T-cell (primary cell): ENCODE results near the gene BCAM. TPM values are rescaled to one million over a fixed set of nuclear protein-coding genes. Genes with fewer than 3 reads are reported as not detected.

ENCODE experiments used
- ATAC-seq, 4 experiments: fragments of 200-7000 bp in 3 of 4; fragments of 150-1000 bp in 1 of 4; cut with Tn5 transposase; replicated peaks in 1 of 4; 1 replicate in 3 of 4; 2 replicates in 1 of 4; pipeline ENCODE4 v1.10.0; 2021; ENCODE audit warnings: moderate library complexity in 3 of 4, mild to moderate bottlenecking in 2 of 4, moderate number of reproducible peaks in 1 of 4
- CTCF ChIA-PET, 2 donors: fragments of 300-600 bp; sonication (Branson Sonifier 250); formaldehyde crosslinking; loops; one replicate each; lab custom pipeline; 2022; ENCODE audit warnings: antibody characterized with exemption in 2 of 2; lab: Charles Lee
- POLR2A ChIA-PET, 2 donors: fragments of 300-600 bp; sonication (Branson Sonifier 250); formaldehyde crosslinking; loops; one replicate each; lab custom pipeline; 2022; ENCODE audit warnings: antibody characterized with exemption in 2 of 2; lab: Charles Lee
- DNase-seq, 35 experiments: peaks; one replicate each; pipeline versions ENCODE4 v3.0.0 to v3.0.0-alpha.2; 2013 to 2023
- H3K27ac ChIP-seq: one replicate; pipeline ENCODE4 v1.5.1; 2013; ENCODE audit warnings: low read length
- H3K27me3 ChIP-seq, 2 experiments: replicated peaks in 1 of 2; 1 replicate in 1 of 2; 2 replicates in 1 of 2; pipeline versions ENCODE4 v1.6.1 to v1.7.0; 2013; ENCODE audit warnings: low read length in 1 of 2, mixed read lengths in 1 of 2; ENCODE audit not compliant: control insufficient read depth in 2 of 2, insufficient read depth in 2 of 2; ENCODE audit errors: extremely low read depth in 1 of 2
- H3K36me3 ChIP-seq, 2 donors: 1 replicate in 1 of 2; 2 replicates in 1 of 2; pipeline versions ENCODE4 v1.6.1 to v1.7.0; 2013; ENCODE audit warnings: low read length in 1 of 2; ENCODE audit not compliant: control insufficient read depth in 2 of 2, insufficient read depth in 1 of 2; ENCODE audit errors: extremely low read depth in 1 of 2
- H3K4me1 ChIP-seq, 2 experiments: 1 replicate in 1 of 2; 2 replicates in 1 of 2; pipeline versions ENCODE4 v1.6.1 to v1.7.0; 2013; ENCODE audit warnings: low read length in 2 of 2, mixed read lengths in 1 of 2; ENCODE audit not compliant: insufficient read depth in 2 of 2, control insufficient read depth in 1 of 2; ENCODE audit errors: extremely low read depth in 1 of 2
- H3K4me3 ChIP-seq, 2 donors: 1 replicate in 1 of 2; 2 replicates in 1 of 2; pipeline versions ENCODE4 v1.5.1 to v1.7.0; 2013; ENCODE audit warnings: mild to moderate bottlenecking in 2 of 2, low read length in 1 of 2, moderate library complexity in 1 of 2; ENCODE audit not compliant: control insufficient read depth in 1 of 2; ENCODE audit errors: extremely low read depth in 1 of 2
- H3K9me3 ChIP-seq: 2 replicates; pipeline ENCODE4 v1.7.0; 2013
- H3K27ac Mint-ChIP-seq, 2 donors: one replicate each; pipeline ENCODE4 v1.8.0; 2020 to 2021; ENCODE audit warnings: mild to moderate bottlenecking in 2 of 2, mixed read lengths in 2 of 2
- H3K27me3 Mint-ChIP-seq, 2 donors: one replicate each; pipeline ENCODE4 v1.8.0; 2021 to 2022; ENCODE audit warnings: mixed read lengths in 2 of 2
- H3K36me3 Mint-ChIP-seq: one replicate; pipeline ENCODE4 v1.8.0; 2021; ENCODE audit warnings: mixed read lengths
- H3K4me1 Mint-ChIP-seq, 3 donors: one replicate each; pipeline ENCODE4 v1.8.0; 2020 to 2022; ENCODE audit warnings: mixed read lengths in 3 of 3, mild to moderate bottlenecking in 1 of 3
- H3K4me3 Mint-ChIP-seq, 3 donors: one replicate each; pipeline ENCODE4 v1.8.0; 2020 to 2022; ENCODE audit warnings: mild to moderate bottlenecking in 3 of 3, mixed read lengths in 3 of 3, moderate library complexity in 3 of 3
- H3K9me3 Mint-ChIP-seq, 3 donors: one replicate each; pipeline ENCODE4 v1.8.0; 2020 to 2022; ENCODE audit warnings: mixed read lengths in 3 of 3
- WGBS: methylation state at CpG from one replicate; pipeline ENCODE4 v1.1.5; 2013; ENCODE audit warnings: missing lambda C conversion rate; ENCODE audit not compliant: insufficient coverage; 5-methylcytosine and 5-hydroxymethylcytosine counted together
- total RNA-seq, 35 experiments: library from RNA in 6 of 35; stranded (reverse) in 6 of 35; fragments of 120-200 nt in 1 of 35; gene quantifications; one replicate each; pipeline versions ENCODE4 v1.2.1 to v1.2.4 and lab custom pipeline; 2013 to 2026

BCAM gene
- total RNA-seq, 5 donors from 2014 or later (not counting 1 experiment from before 2014, with no cell fraction given) = 0.39 to 1.0 (median 0.87) TPM; not detected in 1

GRCh38 chr19:44813070-44813840, 4.4 kb downstream of the BCAM start:
- peaks cover 0 to 12% of the 10 kb centered on the region in 2 experiments for H3K4me1 ChIP-seq
- Mint-ChIP-seq H3K4me3 (no peak overlapping the region), H3K36me3 (no peaks in the 10 kb centered on the region), H3K27ac (no peak overlapping the region), H3K4me1 (peaks cover 0 to 10% (median 8%) of the 10 kb centered on the region in 3 donors), H3K27me3 (peaks cover 20 to 29% of the 10 kb centered on the region in 2 donors), H3K9me3 (no peaks in the 10 kb centered on the region)
- H3K4me3 ChIP-seq = no peak overlapping the region
- H3K27me3 ChIP-seq = peaks cover 0 to 46% of the 10 kb centered on the region in 2 experiments
- no peaks in the 10 kb centered on the region for H3K36me3 ChIP-seq
- no peaks in the 10 kb centered on the region for H3K9me3 ChIP-seq
- H3K27ac ChIP-seq = no peak overlapping the region
- ATAC-seq (no peak), DNase-seq (no peak)
- ChIA-PET CTCF (no interaction called here), POLR2A (no interaction called here)
- 88% methylated on average over 36 of the region's 38 CpGs for WGBS

- no peak for ATAC-seq
- Histone ChIP-seq H3K4me3 (no peak overlapping the region), H3K36me3 (no peaks in the 10 kb centered on the region), H3K4me1 (peaks cover 0 to 7% of the 10 kb centered on the region in 2 experiments), H3K27me3 (peaks cover 0 to 40% of the 10 kb centered on the region in 2 experiments), H3K9me3 (no peaks in the 10 kb centered on the region), H3K27ac (no peak overlapping the region)
- 87% methylated on average over 14 of the region's 16 CpGs for WGBS
- no peaks in the 10 kb centered on the region for H3K9me3 Mint-ChIP-seq
- no peak overlapping the region for H3K4me3 Mint-ChIP-seq
- CTCF ChIA-PET = no interaction called here
- POLR2A ChIA-PET = no interaction called here
- no peak for DNase-seq
- H3K27me3 Mint-ChIP-seq = peaks cover 20 to 25% of the 10 kb centered on the region in 2 donors
- H3K27ac Mint-ChIP-seq = no peak overlapping the region
- H3K36me3 Mint-ChIP-seq = no peaks in the 10 kb centered on the region
- H3K4me1 Mint-ChIP-seq = peaks cover 0 to 7% (median 5%) of the 10 kb centered on the region in 3 donors
Measured at GRCh38 chr19:44813841-44814470, 5.1 kb downstream of the BCAM start.

- no peak overlapping the region for H3K4me3 Mint-ChIP-seq
- ChIA-PET POLR2A (no interaction called here), CTCF (interaction anchor here in 1 of 2 donors (0.7 kb wide), 1 partner anchor 1493 kb away, joined by 4 read pairs; no protein-coding TSS in a partner anchor)
- DNase-seq (no peak), ATAC-seq (no peak)
- 80% methylated on average over 12 of the region's 17 CpGs for WGBS
- H3K27me3 Mint-ChIP-seq = peaks cover 20% of the 10 kb centered on the region in 2 donors
- H3K27me3 ChIP-seq = peaks cover 0 to 35% of the 10 kb centered on the region in 2 experiments
- no peaks in the 10 kb centered on the region for H3K36me3 ChIP-seq
- H3K9me3 ChIP-seq = no peaks in the 10 kb centered on the region
- H3K27ac Mint-ChIP-seq = no peak overlapping the region
- H3K4me1 Mint-ChIP-seq = peaks cover 0 to 3% (median 1%) of the 10 kb centered on the region in 3 donors
- H3K27ac ChIP-seq = no peak overlapping the region
- H3K9me3 Mint-ChIP-seq = no peaks in the 10 kb centered on the region
- no peaks in the 10 kb centered on the region for H3K36me3 Mint-ChIP-seq
- peaks cover 0 to 1% of the 10 kb centered on the region in 2 experiments for H3K4me1 ChIP-seq
- H3K4me3 ChIP-seq = no peak overlapping the region
Measured at GRCh38 chr19:44814517-44814916, 5.6 kb downstream of the BCAM start.

- no peaks in the 10 kb centered on the region for H3K9me3 Mint-ChIP-seq
- H3K27me3 Mint-ChIP-seq = peaks cover 12 to 13% of the 10 kb centered on the region in 2 donors
- Histone ChIP-seq H3K9me3 (no peaks in the 10 kb centered on the region), H3K27ac (no peak overlapping the region), H3K36me3 (no peaks in the 10 kb centered on the region), H3K4me1 (no peaks in the 10 kb centered on the region), H3K4me3 (no peak overlapping the region), H3K27me3 (peaks cover 0 to 27% of the 10 kb centered on the region in 2 experiments)
- ChIA-PET POLR2A (interaction anchor here in 1 of 2 donors (0.6 kb wide), 1 partner anchor 16 kb away, joined by 5 read pairs; no protein-coding TSS in a partner anchor), CTCF (no interaction called here)
- H3K4me3 Mint-ChIP-seq = no peak overlapping the region
- no peak overlapping the region for H3K27ac Mint-ChIP-seq
- no peak for ATAC-seq
- no CpG with 5 or more reads among the region's 2 CpGs for WGBS
- H3K4me1 Mint-ChIP-seq = no peaks in the 10 kb centered on the region
- no peaks in the 10 kb centered on the region for H3K36me3 Mint-ChIP-seq
- DNase-seq = no peak
Measured at GRCh38 chr19:44816301-44816700, 7.4 kb downstream of the BCAM start.

GRCh38 chr19:44817725-44818465, 9.0 kb downstream of the BCAM start:
- H3K36me3 ChIP-seq = no peaks in the 10 kb centered on the region
- Mint-ChIP-seq H3K27me3 (peaks cover 8 to 11% of the 10 kb centered on the region in 2 donors), H3K4me1 (no peaks in the 10 kb centered on the region), H3K4me3 (no peak overlapping the region), H3K9me3 (no peaks in the 10 kb centered on the region), H3K27ac (no peak overlapping the region), H3K36me3 (no peaks in the 10 kb centered on the region)
- WGBS = 89% methylated on average over 4 of the region's 8 CpGs
- H3K4me1 ChIP-seq = no peaks in the 10 kb centered on the region
- ATAC-seq (no peak), DNase-seq (no peak)
- no peak overlapping the region for H3K27ac ChIP-seq
- ChIA-PET CTCF (no interaction called here), POLR2A (no interaction called here)
- peaks cover 0 to 23% of the 10 kb centered on the region in 2 experiments for H3K27me3 ChIP-seq
- no peak overlapping the region for H3K4me3 ChIP-seq
- H3K9me3 ChIP-seq = no peaks in the 10 kb centered on the region

- Mint-ChIP-seq H3K27ac (no peak overlapping the region), H3K4me3 (no peak overlapping the region), H3K27me3 (peaks cover 8 to 11% of the 10 kb centered on the region in 2 donors), H3K4me1 (no peaks in the 10 kb centered on the region), H3K36me3 (no peaks in the 10 kb centered on the region), H3K9me3 (no peaks in the 10 kb centered on the region)
- no peak overlapping the region for H3K27ac ChIP-seq
- H3K36me3 ChIP-seq = no peaks in the 10 kb centered on the region
- no peak overlapping the region for H3K4me3 ChIP-seq
- CTCF ChIA-PET = no interaction called here
- no peaks in the 10 kb centered on the region for H3K9me3 ChIP-seq
- POLR2A ChIA-PET = no interaction called here
- DNase-seq = no peak
- peaks cover 0 to 16% of the 10 kb centered on the region in 2 experiments for H3K27me3 ChIP-seq
- no peak for ATAC-seq
- H3K4me1 ChIP-seq = no peaks in the 10 kb centered on the region
- WGBS = 90% methylated on average over 14 of the region's 20 CpGs
Measured at GRCh38 chr19:44818466-44819031, 9.6 kb downstream of the BCAM start.
